Measurements from ENCODE around the gene NUTM2G.
"Not testable (repeated sequence)": the region's sequence is repeated elsewhere in the genome, so short reads cannot be mapped to it uniquely, and the experiment has no call there.

DNA sequence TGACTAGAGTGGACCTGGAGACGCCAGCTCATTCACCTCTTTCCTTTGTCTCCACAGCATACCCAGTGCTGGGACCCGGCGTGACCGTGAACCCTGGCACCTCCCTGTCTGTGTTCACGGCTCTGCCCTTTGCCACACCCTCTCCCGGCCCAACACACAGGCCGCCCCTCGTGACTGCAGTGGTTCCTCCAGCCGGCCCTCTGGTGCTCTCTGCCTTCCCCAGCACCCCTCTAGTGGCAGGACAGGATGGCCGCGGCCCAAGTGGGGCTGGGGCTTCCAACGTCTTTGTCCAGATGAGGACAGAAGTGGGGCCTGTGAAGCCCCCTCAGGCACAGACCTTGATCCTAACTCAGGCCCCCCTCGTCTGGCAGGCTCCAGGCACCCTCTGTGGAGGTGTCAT lies 3.0 kb downstream of the NUTM2G start:
- TF ChIP-seq CTCF (conservative IDR thresholded peaks at IDR 0.05; ENCODE audit: low read length); EZH2phosphoT487 (IDR thresholded peaks at IDR 0.05; ENCODE audit: borderline replicate concordance, low read depth, low read length): not testable (repeated sequence)
